HepG2 (cell line): ENCODE measurements around the gene RNU7-1. TPM values are rescaled to one million over a fixed set of nuclear protein-coding genes. Genes with fewer than 3 reads are reported as not detected.

Experiments
- HNF4G ChIP-seq, 2 experiments: sonication (generic) in 1 of 2; formaldehyde crosslinking in 1 of 2; IDR thresholded peaks; 2 replicates each; pipeline versions ENCODE4 v1.4.0 to v1.6.1; 2011 to 2020; ENCODE audit warnings: borderline replicate concordance in 2 of 2, low read depth in 2 of 2, mild to moderate bottlenecking in 2 of 2, low read length in 1 of 2, missing genetic modification reagents in 1 of 2, moderate library complexity in 1 of 2
- RELA ChIP-seq: sonication (generic); formaldehyde crosslinking; IDR thresholded peaks from 2 replicates; pipeline ENCODE4 v1.4.0; 2020; ENCODE audit warnings: missing genetic modification reagents
- ZFP62 ChIP-seq: sonication (generic); formaldehyde crosslinking; IDR thresholded peaks from 2 replicates; pipeline ENCODE4 v1.4.0; 2020; ENCODE audit warnings: missing genetic modification reagents
- ZNF3 ChIP-seq: IDR thresholded peaks from 2 replicates; pipeline ENCODE4 v1.7.0; 2017; ENCODE audit warnings: inconsistent platforms
- ZNF317 ChIP-seq: sonication (generic); formaldehyde crosslinking; IDR thresholded peaks from 2 replicates; pipeline ENCODE4 v1.5.0; 2020; ENCODE audit warnings: mild to moderate bottlenecking, missing genetic modification reagents
- ZNF343 ChIP-seq: sonication (generic); formaldehyde crosslinking; IDR thresholded peaks from 2 replicates; pipeline ENCODE4 v1.4.0; 2020; ENCODE audit warnings: mild to moderate bottlenecking, missing genetic modification reagents
- ZNF496 ChIP-seq: sonication (generic); formaldehyde crosslinking; IDR thresholded peaks from 2 replicates; pipeline ENCODE4 v1.8.1; 2023; ENCODE audit warnings: mild to moderate bottlenecking, moderate library complexity, missing genetic modification reagents; ENCODE audit not compliant: insufficient replicate concordance
- ZNF615 ChIP-seq: sonication (generic); formaldehyde crosslinking; IDR thresholded peaks from 2 replicates; pipeline ENCODE4 v1.5.0; 2020; ENCODE audit warnings: mild to moderate bottlenecking, missing genetic modification reagents, borderline replicate concordance
- polyA plus RNA-seq, 8 experiments: library from polyadenylated mRNA; depleted of rRNA in 3 of 8; stranded (reverse) in 7 of 8; unstranded in 1 of 8; fragments of >200 nt; fragmentation: Illumina TruSeq in 4 of 8; extraction: Trizol in 4 of 8; gene quantifications; 2 replicates each; pipeline versions ENCODE4 v1.2.1 to v1.2.3, GENCODE V29; 2011 to 2016; ENCODE audit warnings: low read depth in 4 of 8, missing spikeins in 1 of 8, mixed read lengths in 1 of 8; ENCODE audit not compliant: insufficient read depth in 1 of 8
- total RNA-seq, 5 experiments: library from RNA; depleted of rRNA; stranded (reverse); fragments of >200 nt; fragmentation: Illumina TruSeq; extraction: Trizol; gene quantifications; 2 replicates each; pipeline ENCODE4 v1.2.3, GENCODE V29; 2016; ENCODE audit warnings: low read depth in 1 of 5
- TF ChIP-seq, protein P1 (sequence below): sonication (generic); formaldehyde crosslinking; IDR thresholded peaks from 2 replicates; pipeline ENCODE4 v1.5.0; 2020; ENCODE audit warnings: missing genetic modification reagents
- TF ChIP-seq, protein P2 (sequence below): sonication (generic); formaldehyde crosslinking; IDR thresholded peaks from 2 replicates; pipeline ENCODE4 v1.4.0; 2020; ENCODE audit warnings: missing genetic modification reagents
- TF ChIP-seq, protein P3 (sequence below): sonication (generic); formaldehyde crosslinking; conservative IDR thresholded peaks from 2 replicates; pipeline ENCODE4 v1.8.0; 2022; ENCODE audit warnings: missing genetic modification reagents
- TF ChIP-seq, protein P4 (sequence below): IDR thresholded peaks from 2 replicates; pipeline ENCODE4 v1.6.1; 2016; ENCODE audit warnings: mild to moderate bottlenecking, missing biosample characterization, missing genetic modification reagents
- TF ChIP-seq, protein P5 (sequence below): sonication (generic); formaldehyde crosslinking; IDR thresholded peaks from 2 replicates; pipeline ENCODE4 v1.4.0; 2020; ENCODE audit warnings: missing genetic modification reagents
- TF ChIP-seq, protein P6 (sequence below): conservative IDR thresholded peaks from 2 replicates; pipeline ENCODE4 v1.6.1; 2018; ENCODE audit warnings: missing genetic modification reagents

Gene RNU7-1
- total and polyA plus RNA-seq, 2 of the 13 experiments (the other 11 are each of a cell fraction or from before 2014, with no cell fraction given) = not detected

DNA sequence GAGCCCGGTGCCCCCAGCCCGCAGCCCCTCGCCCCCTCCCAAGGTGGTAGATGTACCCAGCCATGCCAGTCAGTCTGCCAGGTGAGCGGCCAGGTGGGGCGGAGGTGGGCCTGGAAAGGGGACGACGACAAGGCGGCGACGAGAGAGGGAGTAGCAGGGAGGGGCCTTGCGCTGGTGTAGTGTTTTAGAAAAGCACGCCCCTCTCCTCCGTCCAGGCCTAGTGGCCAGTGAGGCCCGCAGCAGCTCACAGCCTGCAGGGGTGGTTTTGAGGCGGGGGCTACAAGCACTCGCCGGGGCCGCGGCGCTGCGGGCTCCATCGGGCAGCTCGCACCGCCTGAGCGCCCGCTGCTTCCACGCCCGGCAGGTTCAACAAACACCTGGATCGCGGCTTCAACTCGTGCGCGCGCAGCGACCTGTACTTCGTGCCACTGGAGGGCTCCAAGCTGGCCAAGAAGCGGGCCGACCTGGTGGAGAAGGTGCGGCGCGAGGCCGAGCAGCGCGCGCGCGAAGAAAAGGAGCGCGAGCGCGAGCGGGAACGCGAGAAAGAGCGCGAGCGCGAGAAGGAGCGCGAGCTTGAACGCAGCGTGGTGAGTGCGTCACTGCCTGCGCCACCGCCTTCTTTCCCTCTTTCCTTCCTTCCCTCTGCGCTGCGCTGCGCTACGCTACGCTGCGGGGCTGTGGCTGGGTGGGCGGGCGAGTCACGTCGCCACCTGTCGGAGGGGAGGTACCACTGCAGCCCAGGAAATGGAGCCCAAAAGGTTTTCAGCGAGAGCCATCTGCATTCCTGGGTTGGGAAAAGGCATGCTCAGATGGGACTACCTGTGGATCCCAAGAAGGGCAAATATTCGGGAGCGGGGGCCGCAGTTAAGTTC is 5.9 kb upstream of the RNU7-1 start (continued):
- TF ChIP-seq, protein P1, sequence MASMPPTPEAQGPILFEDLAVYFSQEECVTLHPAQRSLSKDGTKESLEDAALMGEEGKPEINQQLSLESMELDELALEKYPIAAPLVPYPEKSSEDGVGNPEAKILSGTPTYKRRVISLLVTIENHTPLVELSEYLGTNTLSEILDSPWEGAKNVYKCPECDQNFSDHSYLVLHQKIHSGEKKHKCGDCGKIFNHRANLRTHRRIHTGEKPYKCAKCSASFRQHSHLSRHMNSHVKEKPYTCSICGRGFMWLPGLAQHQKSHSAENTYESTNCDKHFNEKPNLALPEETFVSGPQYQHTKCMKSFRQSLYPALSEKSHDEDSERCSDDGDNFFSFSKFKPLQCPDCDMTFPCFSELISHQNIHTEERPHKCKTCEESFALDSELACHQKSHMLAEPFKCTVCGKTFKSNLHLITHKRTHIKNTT (CRISPR knock-in tag) = no peak
- TF ChIP-seq, protein P2, sequence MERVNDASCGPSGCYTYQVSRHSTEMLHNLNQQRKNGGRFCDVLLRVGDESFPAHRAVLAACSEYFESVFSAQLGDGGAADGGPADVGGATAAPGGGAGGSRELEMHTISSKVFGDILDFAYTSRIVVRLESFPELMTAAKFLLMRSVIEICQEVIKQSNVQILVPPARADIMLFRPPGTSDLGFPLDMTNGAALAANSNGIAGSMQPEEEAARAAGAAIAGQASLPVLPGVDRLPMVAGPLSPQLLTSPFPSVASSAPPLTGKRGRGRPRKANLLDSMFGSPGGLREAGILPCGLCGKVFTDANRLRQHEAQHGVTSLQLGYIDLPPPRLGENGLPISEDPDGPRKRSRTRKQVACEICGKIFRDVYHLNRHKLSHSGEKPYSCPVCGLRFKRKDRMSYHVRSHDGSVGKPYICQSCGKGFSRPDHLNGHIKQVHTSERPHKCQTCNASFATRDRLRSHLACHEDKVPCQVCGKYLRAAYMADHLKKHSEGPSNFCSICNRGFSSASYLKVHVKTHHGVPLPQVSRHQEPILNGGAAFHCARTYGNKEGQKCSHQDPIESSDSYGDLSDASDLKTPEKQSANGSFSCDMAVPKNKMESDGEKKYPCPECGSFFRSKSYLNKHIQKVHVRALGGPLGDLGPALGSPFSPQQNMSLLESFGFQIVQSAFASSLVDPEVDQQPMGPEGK (CRISPR knock-in tag) = peak; percentile 68
- TF ChIP-seq, protein P3, sequence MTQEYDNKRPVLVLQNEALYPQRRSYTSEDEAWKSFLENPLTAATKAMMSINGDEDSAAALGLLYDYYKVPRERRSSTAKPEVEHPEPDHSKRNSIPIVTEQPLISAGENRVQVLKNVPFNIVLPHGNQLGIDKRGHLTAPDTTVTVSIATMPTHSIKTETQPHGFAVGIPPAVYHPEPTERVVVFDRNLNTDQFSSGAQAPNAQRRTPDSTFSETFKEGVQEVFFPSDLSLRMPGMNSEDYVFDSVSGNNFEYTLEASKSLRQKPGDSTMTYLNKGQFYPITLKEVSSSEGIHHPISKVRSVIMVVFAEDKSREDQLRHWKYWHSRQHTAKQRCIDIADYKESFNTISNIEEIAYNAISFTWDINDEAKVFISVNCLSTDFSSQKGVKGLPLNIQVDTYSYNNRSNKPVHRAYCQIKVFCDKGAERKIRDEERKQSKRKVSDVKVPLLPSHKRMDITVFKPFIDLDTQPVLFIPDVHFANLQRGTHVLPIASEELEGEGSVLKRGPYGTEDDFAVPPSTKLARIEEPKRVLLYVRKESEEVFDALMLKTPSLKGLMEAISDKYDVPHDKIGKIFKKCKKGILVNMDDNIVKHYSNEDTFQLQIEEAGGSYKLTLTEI (CRISPR knock-in tag) = no peak
- no peak for TF ChIP-seq ZNF317 (CRISPR knock-in tag)
- TF ChIP-seq, protein P4, sequence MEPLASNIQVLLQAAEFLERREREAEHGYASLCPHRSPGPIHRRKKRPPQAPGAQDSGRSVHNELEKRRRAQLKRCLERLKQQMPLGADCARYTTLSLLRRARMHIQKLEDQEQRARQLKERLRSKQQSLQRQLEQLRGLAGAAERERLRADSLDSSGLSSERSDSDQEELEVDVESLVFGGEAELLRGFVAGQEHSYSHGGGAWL (CRISPR knock-in tag) = peak; percentile 93
- no peak for TF ChIP-seq ZFP62
- no peak for TF ChIP-seq ZNF3 (CRISPR knock-in tag)
- TF ChIP-seq ZNF615 (CRISPR knock-in tag) = no peak
- no peak for TF ChIP-seq ZNF343 (CRISPR knock-in tag)
- TF ChIP-seq, protein P5, sequence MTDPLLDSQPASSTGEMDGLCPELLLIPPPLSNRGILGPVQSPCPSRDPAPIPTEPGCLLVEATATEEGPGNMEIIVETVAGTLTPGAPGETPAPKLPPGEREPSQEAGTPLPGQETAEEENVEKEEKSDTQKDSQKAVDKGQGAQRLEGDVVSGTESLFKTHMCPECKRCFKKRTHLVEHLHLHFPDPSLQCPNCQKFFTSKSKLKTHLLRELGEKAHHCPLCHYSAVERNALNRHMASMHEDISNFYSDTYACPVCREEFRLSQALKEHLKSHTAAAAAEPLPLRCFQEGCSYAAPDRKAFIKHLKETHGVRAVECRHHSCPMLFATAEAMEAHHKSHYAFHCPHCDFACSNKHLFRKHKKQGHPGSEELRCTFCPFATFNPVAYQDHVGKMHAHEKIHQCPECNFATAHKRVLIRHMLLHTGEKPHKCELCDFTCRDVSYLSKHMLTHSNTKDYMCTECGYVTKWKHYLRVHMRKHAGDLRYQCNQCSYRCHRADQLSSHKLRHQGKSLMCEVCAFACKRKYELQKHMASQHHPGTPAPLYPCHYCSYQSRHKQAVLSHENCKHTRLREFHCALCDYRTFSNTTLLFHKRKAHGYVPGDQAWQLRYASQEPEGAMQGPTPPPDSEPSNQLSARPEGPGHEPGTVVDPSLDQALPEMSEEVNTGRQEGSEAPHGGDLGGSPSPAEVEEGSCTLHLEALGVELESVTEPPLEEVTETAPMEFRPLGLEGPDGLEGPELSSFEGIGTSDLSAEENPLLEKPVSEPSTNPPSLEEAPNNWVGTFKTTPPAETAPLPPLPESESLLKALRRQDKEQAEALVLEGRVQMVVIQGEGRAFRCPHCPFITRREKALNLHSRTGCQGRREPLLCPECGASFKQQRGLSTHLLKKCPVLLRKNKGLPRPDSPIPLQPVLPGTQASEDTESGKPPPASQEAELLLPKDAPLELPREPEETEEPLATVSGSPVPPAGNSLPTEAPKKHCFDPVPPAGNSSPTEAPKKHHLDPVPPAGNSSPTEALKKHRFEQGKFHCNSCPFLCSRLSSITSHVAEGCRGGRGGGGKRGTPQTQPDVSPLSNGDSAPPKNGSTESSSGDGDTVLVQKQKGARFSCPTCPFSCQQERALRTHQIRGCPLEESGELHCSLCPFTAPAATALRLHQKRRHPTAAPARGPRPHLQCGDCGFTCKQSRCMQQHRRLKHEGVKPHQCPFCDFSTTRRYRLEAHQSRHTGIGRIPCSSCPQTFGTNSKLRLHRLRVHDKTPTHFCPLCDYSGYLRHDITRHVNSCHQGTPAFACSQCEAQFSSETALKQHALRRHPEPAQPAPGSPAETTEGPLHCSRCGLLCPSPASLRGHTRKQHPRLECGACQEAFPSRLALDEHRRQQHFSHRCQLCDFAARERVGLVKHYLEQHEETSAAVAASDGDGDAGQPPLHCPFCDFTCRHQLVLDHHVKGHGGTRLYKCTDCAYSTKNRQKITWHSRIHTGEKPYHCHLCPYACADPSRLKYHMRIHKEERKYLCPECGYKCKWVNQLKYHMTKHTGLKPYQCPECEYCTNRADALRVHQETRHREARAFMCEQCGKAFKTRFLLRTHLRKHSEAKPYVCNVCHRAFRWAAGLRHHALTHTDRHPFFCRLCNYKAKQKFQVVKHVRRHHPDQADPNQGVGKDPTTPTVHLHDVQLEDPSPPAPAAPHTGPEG (CRISPR knock-in tag) = peak; percentile 78
- no peak for TF ChIP-seq HNF4G (IDR thresholded peaks at IDR 0.05; ENCODE audit: borderline replicate concordance, low read depth, low read length)
- TF ChIP-seq HNF4G (CRISPR knock-in tag; IDR thresholded peaks at IDR 0.05; ENCODE audit: borderline replicate concordance, low read depth) = peak; percentile 55; the same call in 1 of the 2 replicates
- TF ChIP-seq, protein P6, sequence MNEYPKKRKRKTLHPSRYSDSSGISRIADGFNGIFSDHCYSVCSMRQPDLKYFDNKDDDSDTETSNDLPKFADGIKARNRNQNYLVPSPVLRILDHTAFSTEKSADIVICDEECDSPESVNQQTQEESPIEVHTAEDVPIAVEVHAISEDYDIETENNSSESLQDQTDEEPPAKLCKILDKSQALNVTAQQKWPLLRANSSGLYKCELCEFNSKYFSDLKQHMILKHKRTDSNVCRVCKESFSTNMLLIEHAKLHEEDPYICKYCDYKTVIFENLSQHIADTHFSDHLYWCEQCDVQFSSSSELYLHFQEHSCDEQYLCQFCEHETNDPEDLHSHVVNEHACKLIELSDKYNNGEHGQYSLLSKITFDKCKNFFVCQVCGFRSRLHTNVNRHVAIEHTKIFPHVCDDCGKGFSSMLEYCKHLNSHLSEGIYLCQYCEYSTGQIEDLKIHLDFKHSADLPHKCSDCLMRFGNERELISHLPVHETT (CRISPR knock-in tag) = peak; percentile 82
- no peak for TF ChIP-seq ZNF496 (CRISPR knock-in tag)
- no peak for TF ChIP-seq RELA (CRISPR knock-in tag)
